DMS53 treated with DMSO at 0.1 percent for 48 hours (cell line): ENCODE results near the gene ZNF624.

Source experiments
- DNase-seq: peaks from one replicate; lab custom pipeline; 2025; ENCODE audit not compliant: unreplicated experiment; lab: John Stamatoyannopoulos, UW

ZNF624 gene

GRCh38 chr17:16593356-16594102 lies 60.1 kb downstream of the ZNF624 start:
- DNase-seq = no peak

GRCh38 chr17:16589097-16589969 lies 64.3 kb downstream of the ZNF624 start:
- peak; percentile 57 for DNase-seq

DNA sequence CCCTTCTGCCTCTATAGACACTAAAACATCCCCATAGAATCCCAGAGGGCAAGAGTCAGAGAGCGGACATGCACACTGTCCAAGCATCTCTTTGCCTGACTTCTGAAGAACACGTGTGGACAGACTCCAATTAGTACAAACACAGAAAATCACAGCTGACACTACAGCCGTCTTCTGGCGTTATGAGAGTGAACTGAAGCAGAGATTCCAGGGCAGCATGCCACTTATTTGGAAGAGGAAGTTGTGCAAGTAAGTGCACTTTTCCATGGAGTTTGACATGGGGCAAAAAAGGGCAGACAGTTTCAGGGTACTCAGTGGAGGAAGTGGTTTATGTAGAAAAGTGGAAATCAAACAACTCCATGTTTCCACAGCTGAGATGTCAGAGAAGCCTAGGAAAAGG lies 67.9 kb downstream of the ZNF624 start:
- DNase-seq = no peak

DNA sequence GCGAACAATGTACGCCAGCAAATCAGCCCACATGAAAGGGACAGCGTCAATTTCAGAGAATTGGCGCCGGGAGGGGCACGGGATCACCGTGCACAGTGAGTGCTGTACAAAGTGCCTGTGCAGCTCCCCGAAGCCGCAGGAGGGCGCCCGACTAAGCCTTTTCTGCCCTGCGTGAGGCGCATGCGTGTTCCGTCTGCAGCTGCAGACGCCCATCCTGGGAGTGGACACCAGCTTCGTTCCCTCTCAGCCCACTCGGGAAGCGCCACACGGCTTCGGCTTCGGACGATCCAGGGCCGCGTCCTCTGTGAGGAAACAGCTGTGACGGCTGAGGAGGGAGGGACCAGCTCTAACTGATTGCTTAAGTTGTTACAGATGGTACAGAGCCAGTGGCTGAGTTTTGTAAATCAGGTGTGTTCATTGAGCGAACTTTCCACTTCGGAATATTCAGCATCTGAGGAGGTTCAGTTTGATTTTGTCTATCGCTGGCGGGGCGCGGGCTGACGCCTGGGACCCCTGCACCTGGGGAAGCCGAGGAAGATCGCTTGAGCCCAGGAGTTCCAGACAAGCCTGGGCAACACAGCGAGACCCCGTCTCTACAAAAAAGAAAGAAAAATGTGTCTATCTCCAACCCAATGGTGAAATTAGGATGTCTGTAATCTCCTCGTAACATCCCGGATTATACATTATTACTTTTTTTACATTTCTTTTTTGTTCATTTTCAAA lies 69.2 kb downstream of the ZNF624 start:
- DNase-seq = peak; percentile 73

- DNase-seq = no peak
Observed at GRCh38 chr17:16583781-16584180, 69.9 kb downstream of the ZNF624 start.

DNA sequence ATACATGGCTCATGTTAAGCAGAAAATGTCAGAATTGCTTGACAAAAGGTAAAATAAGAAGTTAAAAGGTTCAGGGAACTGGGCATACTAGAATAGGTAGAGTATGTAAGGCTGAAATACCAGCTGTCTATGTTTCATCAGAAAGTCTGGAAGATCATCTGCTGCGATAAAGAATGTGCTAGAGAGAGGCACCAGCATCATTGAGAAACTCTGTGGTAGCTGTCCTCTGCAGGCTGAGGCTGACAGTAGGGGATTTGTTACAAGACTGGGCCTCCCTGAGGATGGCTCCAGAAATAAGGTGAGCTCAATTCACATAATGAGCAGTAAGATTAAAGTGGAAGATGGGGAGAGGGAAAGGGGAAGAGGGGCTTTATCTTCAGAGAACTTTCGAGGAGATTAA lies 80.2 kb downstream of the ZNF624 start:
- no peak for DNase-seq
